Esophagus squamous epithelium (tissue), 5 donors: ENCODE results near the gene PARD3. TPM values are rescaled to one million over a fixed set of nuclear protein-coding genes. Genes with fewer than 3 reads are reported as not detected.

Source experiments
- DNase-seq: peaks from one replicate; lab custom pipeline; 2025; lab: John Stamatoyannopoulos, UW
- H3K27ac ChIP-seq, 4 donors: fragments of 200-600 bp; sonication (generic); one replicate each; pipeline ENCODE4 v1.5.1; 2016 to 2019; ENCODE audit warnings: mild to moderate bottlenecking in 1 of 4
- H3K27me3 ChIP-seq, 4 donors: fragments of 200-600 bp; sonication (generic); 1 replicate in 3 of 4; 2 replicates in 1 of 4; pipeline versions ENCODE4 v1.5.1 to v1.6.0; 2017 to 2021; ENCODE audit warnings: antibody characterized with exemption in 1 of 4
- H3K36me3 ChIP-seq, 3 donors: fragments of 200-600 bp; sonication (generic); one replicate each; pipeline ENCODE4 v1.5.1; 2016 to 2019
- H3K4me1 ChIP-seq, 3 donors: fragments of 200-600 bp; sonication (generic); one replicate each; pipeline ENCODE4 v1.5.1; 2017 to 2019
- H3K4me3 ChIP-seq, 4 donors: fragments of 200-600 bp; sonication (generic); 1 replicate in 3 of 4; 2 replicates in 1 of 4; pipeline ENCODE4 v1.5.1; 2016 to 2019; ENCODE audit warnings: mild to moderate bottlenecking in 2 of 4, moderate library complexity in 1 of 4
- H3K9me3 ChIP-seq, 3 donors: fragments of 200-600 bp; sonication (generic); one replicate each; pipeline ENCODE4 v1.5.1; 2016 to 2019
- CTCF ChIP-seq, 6 experiments: fragments of 450-650 bp in 4 of 6; fragments of 200-600 bp in 2 of 6; sonication (generic) in 2 of 6; IDR thresholded peaks; one replicate each; pipeline ENCODE4 v1.5.1; 2016 to 2019; ENCODE audit warnings: antibody characterized with exemption in 6 of 6, mild to moderate bottlenecking in 4 of 6, moderate library complexity in 4 of 6
- POLR2A ChIP-seq, 4 donors: fragments of 450-650 bp; IDR thresholded peaks; one replicate each; pipeline ENCODE4 v1.6.1; 2017; ENCODE audit warnings: antibody characterized with exemption in 4 of 4, mild to moderate bottlenecking in 4 of 4, moderate library complexity in 3 of 4
- WGBS, 2 donors: methylation state at CpG; one replicate each; pipeline ENCODE4 v1.1.5; 2018; 5-methylcytosine and 5-hydroxymethylcytosine counted together
- intact Hi-C: fragments of 100-400 bp; cut with DNase I; formaldehyde crosslinking; loops from one replicate; pipeline ENCODE4 v1.15.0; 2022
- total RNA-seq, 4 donors: library from RNA; depleted of rRNA; stranded (reverse); fragments of >200 nt; gene quantifications; one replicate each; pipeline ENCODE4 v1.1.0, GENCODE V29; 2016
- donor health status: DM: yes; HTN: yes; CAD: no.

Gene PARD3
- total RNA-seq, 4 donors from 2014 or later = 57.3 to 114 (median 81.7) TPM

GRCh38 chr10:34549953-34550352, 265.1 kb downstream of the PARD3 start:
- no peak overlapping the region for H3K4me3 ChIP-seq
- H3K36me3 ChIP-seq = no peaks in the 10 kb centered on the region
- peaks cover 0 to 24% (median 5%) of the 10 kb centered on the region in 3 donors for H3K4me1 ChIP-seq
- 88 to 96% methylated on average over 8 of the region's 9 CpGs for WGBS, 2 donors
- TF ChIP-seq POLR2A (IDR thresholded peaks at IDR 0.05) = no peak
- TF ChIP-seq CTCF (IDR thresholded peaks at IDR 0.05) = no peak
- intact Hi-C loops = no loop called here
- no peak overlapping the region for H3K27ac ChIP-seq
- DNase-seq = no peak
- H3K27me3 ChIP-seq = no peaks in the 10 kb centered on the region
- no peaks in the 10 kb centered on the region for H3K9me3 ChIP-seq

GRCh38 chr10:34549001-34549400, 266.1 kb downstream of the PARD3 start:
- Histone ChIP-seq H3K9me3 (no peaks in the 10 kb centered on the region), H3K4me1 (peaks cover 0 to 24% (median 5%) of the 10 kb centered on the region in 3 donors), H3K27me3 (no peaks in the 10 kb centered on the region), H3K36me3 (no peaks in the 10 kb centered on the region), H3K27ac (no peak overlapping the region), H3K4me3 (no peak overlapping the region)
- intact Hi-C loops = no loop called here
- 70 to 74% methylated on average over 3 of the region's 3 CpGs for whole genome bisulfite sequencing, 2 donors
- TF ChIP-seq POLR2A (IDR thresholded peaks at IDR 0.05) = no peak
- DNase-seq = no peak

DNA sequence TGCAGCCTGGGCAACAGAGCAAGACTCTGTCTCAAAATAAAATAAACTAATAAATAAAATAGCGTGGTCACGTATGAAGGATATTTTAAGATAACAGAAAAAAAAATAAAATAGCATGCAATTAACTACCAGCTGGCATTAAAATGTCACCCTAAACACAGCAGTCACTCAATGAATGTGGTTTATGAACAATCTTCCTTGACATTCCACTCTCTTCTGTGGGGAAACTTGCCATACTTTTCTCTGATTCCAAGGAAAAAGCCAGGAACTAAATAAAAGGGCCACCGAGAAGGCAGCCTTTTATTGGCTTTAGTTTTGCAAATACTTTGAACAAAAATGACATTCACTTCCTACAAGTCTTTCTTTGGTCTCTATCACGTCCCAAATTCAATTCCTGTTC, 266.6 kb downstream of the PARD3 start:
- Histone ChIP-seq H3K27ac (no peak overlapping the region), H3K36me3 (no peaks in the 10 kb centered on the region), H3K4me1 (peaks cover 0 to 24% (median 5%) of the 10 kb centered on the region in 3 donors), H3K4me3 (no peak overlapping the region), H3K27me3 (no peaks in the 10 kb centered on the region), H3K9me3 (no peaks in the 10 kb centered on the region)
- TF ChIP-seq POLR2A (IDR thresholded peaks at IDR 0.05) = no peak
- no peak for TF ChIP-seq CTCF (IDR thresholded peaks at IDR 0.05)
- intact Hi-C loops = no loop called here
- no peak for DNase-seq
- WGBS, 2 donors = 66 to 87% methylated on average over 4 of the region's 4 CpGs

- no peaks in the 10 kb centered on the region for H3K27me3 ChIP-seq
- no peaks in the 10 kb centered on the region for H3K9me3 ChIP-seq
- no peaks in the 10 kb centered on the region for H3K36me3 ChIP-seq
- no peak overlapping the region for H3K4me3 ChIP-seq
- H3K4me1 ChIP-seq = peaks cover 0 to 24% (median 5%) of the 10 kb centered on the region in 3 donors
- no peak overlapping the region for H3K27ac ChIP-seq
- intact Hi-C loops = no loop called here
- WGBS, 2 donors = 90 to 92% methylated on average over 2 of the region's 2 CpGs
- DNase-seq = no peak
- no peak for TF ChIP-seq CTCF (IDR thresholded peaks at IDR 0.05)
- TF ChIP-seq POLR2A (IDR thresholded peaks at IDR 0.05) = no peak
These were observed 267.4 kb downstream of the PARD3 start for GRCh38 chr10:34547695-34548094.

GRCh38 chr10:34547291-34547690, 267.8 kb downstream of the PARD3 start:
- H3K36me3 ChIP-seq = no peaks in the 10 kb centered on the region
- no peaks in the 10 kb centered on the region for H3K9me3 ChIP-seq
- H3K27me3 ChIP-seq = no peaks in the 10 kb centered on the region
- H3K27ac ChIP-seq = no peak overlapping the region
- intact Hi-C loops = no loop called here
- no peak overlapping the region for H3K4me3 ChIP-seq
- DNase-seq = no peak
- TF ChIP-seq CTCF (IDR thresholded peaks at IDR 0.05) = no peak
- TF ChIP-seq POLR2A (IDR thresholded peaks at IDR 0.05) = no peak
- WGBS, 2 donors = 73 to 85% methylated on average over 5 of the region's 5 CpGs
- peaks cover 0 to 24% (median 5%) of the 10 kb centered on the region in 3 donors for H3K4me1 ChIP-seq

DNA sequence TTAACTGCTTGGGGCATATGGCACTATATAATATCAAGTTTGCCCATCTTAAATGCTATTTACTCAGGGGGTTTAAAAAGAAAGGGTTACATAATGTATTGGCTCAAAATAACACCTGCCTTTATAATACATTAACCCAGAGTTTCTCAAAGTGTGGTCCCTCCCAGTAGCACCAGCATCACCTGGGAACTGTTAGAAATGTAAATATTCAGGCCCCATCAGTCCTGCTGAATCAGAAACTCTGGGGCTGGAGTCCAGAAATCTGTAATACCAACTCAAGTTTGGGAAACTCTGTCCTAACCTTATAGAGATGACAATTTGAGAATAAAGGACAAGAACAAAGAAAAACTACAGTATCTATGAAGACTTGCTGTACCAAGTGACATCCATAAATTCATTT, 270.7 kb downstream of the PARD3 start:
- peaks cover 0 to 5% (median 0%) of the 10 kb centered on the region in 3 donors for H3K36me3 ChIP-seq
- intact Hi-C loops = no loop called here
- no peak for DNase-seq
- H3K4me1 ChIP-seq = peaks cover 0 to 25% (median 5%) of the 10 kb centered on the region in 3 donors
- no peak for TF ChIP-seq POLR2A (IDR thresholded peaks at IDR 0.05)
- TF ChIP-seq CTCF (IDR thresholded peaks at IDR 0.05) = no peak
- no peaks in the 10 kb centered on the region for H3K27me3 ChIP-seq
- no peaks in the 10 kb centered on the region for H3K9me3 ChIP-seq
- H3K4me3 ChIP-seq = no peak overlapping the region
- no peak overlapping the region for H3K27ac ChIP-seq
